Neural progenitor cell (in vitro differentiated cells): ENCODE data around the gene RNU6-7. TPM values are rescaled to one million over a fixed set of nuclear protein-coding genes. Genes with fewer than 3 reads are reported as not detected.
A peak's percentile ranks its signal among the peaks of the same experiment; 100 is the strongest.

Source experiments
- small RNA-seq: library from RNA; depleted of rRNA; stranded (forward); fragments of <200 nt; gene quantifications from one replicate; pipeline ENCODE3, GENCODE V24; 2015
- total RNA-seq: library from RNA; depleted of rRNA; stranded (reverse); fragments of >200 nt; gene quantifications from 2 replicates; pipeline ENCODE4 v1.2.3, GENCODE V29; 2015; ENCODE audit warnings: low replicate concordance

The RNU6-7 gene
- total RNA-seq, 1 donor from 2014 or later: not detected

Small RNAs within 50 kb of the gene (small RNA-seq; reads per million reads assigned to genes)
- 12.6 reads per million, percentile 96 among the genes with 10 or more reads in this experiment for gene RNU6-7
- gene RNU6-8: 0.25 reads per million, percentile 14 among the genes with 10 or more reads in this experiment

Other genes starting within 250 kb of the RNU6-7 start
- 131 and 202 TPM in 2 replicates for gene ARHGAP5, start 124.7 kb upstream of the RNU6-7 start, total RNA-seq
- gene RNU6-8, start 1.2 kb downstream of the RNU6-7 start, total RNA-seq: not detected in 2 replicates
- 3.7 and 7.3 TPM in 2 replicates for gene AKAP6, start 127.3 kb downstream of the RNU6-7 start, total RNA-seq